Stimulated activated CD8-positive, alpha-beta memory T cell treated with anti-CD3 and anti-CD28 coated beads, Interleukin-2, amount 100 ng/mL, for 1 hour (primary cell): ENCODE results near the gene HOXD12.

Experiments
- DNase-seq, 2 donors: peaks; one replicate each; pipeline ENCODE4 v3.0.0-alpha.2; 2020; ENCODE audit warnings: low read depth in 2 of 2

Gene HOXD12

DNA sequence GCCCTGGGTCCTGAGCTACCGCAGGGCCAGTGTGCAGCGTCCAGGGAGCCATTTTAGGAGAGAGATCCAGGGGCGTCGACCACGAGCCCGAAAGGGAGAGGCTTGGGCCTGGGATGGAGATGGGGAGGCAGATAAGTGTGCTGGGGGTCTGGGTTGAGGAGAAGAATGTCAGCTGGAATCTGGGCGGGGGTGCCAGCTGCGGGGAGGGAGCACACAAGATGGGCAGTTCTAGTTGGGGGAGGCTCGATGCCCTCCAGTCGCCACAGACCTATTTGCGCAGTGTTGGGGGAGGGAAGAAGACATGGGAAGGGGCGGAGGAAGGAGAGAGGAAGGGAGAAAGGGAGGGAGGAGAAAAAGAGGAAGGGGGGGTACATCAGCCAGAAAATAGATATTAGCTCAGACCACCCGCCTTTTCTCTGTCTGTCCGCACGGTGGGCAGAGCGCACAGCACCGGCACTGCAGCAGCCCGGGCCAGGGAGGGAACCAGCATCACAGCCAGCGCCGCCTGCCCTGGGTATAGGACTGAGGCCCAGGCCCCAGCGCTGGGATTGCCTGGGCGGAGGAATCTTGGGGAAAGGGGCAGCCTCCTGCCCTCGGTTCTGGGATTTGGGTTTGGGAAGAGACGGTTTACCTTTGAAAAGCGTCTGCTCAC lies 5.6 kb downstream of the HOXD12 start:
- no peak for DNase-seq

DNA sequence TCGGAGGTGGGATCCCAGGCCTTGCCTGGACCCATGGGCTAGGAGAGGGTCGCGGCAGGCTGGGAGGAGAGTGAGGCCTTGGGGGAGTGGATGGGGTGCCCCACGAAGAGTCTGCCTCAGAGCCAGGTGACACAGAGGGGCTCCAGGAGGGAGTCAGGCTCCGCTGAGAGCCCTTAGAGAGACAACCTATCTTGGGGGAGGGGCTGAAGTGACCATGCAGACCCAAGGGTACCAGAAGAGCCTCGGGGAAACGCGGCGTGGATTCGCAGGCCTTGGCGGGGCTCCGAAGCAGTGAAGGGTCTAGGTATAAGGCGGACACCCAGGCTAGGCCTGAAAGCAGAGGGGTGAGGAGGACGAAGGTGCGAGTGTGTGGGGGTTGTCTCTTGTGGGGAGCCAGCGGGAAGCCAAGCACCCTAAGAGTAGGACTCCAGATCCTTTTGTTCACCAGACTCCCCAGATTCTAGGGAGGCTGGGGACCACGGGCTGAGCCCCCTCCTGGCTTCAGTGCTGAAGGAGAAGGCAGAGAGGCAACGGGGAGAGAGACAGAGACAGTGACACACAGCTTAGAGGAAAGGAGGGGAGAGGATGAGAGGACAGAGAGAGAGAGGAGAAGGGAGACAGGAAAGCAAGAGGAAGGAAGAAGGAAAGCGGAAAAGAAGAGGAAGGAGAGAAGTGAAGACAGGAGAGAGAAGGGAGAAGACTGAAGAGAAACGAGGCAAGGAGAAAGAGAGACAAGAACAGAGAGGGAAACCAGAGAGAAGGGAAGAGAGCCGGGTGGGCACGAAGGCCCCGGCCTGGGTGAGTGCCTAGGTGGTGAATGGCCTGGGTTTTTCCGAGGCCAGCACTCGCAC lies 6.4 kb downstream of the HOXD12 start:
- no peak for DNase-seq

DNA sequence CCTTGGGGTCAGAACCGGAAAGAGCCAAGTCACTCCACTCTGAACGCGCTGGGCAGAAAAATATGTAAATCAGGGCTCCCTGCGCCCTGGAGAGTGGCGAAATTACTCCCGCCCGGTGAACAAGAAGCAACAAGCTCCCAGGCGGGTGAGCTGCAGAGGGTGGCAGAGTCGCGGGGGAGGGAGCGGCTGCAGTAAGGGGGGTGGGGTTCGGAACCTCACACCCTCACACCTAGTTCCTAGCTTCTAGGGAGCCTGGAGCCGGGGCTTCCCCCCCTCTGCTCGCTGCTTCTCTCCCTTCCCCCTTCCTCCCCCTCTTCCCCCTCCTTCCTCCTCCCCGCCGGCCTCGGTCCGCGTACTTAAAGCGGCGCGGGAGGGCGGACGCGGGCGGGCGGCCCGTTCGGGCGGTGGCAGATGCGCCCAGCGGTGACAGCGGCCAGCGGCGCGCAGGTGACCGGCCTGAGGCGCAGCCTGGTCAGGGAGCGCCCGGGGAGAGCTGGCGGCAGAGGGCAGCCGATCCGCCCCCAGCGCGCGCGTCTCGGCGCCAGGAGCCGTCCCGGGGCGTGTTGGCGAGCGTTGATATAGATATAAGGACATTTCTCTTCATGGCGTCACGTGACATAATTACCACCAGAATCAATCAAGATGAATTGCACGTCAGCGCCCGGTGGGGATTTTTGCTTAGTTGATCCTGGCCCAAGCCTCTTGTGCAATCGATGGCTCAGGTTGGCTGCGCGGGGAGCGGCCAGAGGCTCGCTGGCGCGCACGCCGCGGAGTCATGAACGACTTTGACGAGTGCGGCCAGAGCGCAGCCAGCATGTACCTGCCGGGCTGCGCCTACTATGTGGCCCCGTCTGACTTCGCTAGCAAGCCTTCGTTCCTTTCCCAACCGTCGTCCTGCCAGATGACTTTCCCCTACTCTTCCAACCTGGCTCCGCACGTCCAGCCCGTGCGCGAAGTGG lies 7.3 kb downstream of the HOXD12 start, which contains the start of gene HOXD11:
HOXD11 (plus strand) TSS at position 700 of the 959 bp plus-strand sequence; CDS start at position 776, 76 bp downstream.
- no peak for DNase-seq

DNA sequence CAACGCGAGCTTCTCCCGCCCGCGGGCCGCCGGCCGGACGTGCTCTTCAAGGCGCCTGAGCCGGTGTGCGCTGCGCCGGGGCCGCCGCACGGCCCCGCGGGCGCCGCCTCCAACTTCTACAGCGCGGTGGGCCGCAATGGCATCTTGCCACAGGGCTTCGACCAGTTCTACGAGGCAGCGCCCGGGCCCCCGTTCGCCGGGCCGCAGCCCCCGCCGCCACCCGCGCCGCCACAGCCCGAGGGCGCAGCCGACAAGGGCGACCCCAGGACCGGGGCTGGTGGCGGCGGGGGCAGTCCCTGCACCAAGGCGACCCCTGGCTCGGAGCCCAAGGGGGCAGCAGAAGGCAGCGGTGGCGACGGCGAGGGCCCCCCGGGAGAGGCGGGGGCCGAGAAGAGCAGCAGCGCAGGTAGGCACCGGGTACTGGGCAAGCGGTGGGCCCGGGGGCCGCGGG lies 8.2 kb downstream of the HOXD12 start:
- no peak for DNase-seq

DNA sequence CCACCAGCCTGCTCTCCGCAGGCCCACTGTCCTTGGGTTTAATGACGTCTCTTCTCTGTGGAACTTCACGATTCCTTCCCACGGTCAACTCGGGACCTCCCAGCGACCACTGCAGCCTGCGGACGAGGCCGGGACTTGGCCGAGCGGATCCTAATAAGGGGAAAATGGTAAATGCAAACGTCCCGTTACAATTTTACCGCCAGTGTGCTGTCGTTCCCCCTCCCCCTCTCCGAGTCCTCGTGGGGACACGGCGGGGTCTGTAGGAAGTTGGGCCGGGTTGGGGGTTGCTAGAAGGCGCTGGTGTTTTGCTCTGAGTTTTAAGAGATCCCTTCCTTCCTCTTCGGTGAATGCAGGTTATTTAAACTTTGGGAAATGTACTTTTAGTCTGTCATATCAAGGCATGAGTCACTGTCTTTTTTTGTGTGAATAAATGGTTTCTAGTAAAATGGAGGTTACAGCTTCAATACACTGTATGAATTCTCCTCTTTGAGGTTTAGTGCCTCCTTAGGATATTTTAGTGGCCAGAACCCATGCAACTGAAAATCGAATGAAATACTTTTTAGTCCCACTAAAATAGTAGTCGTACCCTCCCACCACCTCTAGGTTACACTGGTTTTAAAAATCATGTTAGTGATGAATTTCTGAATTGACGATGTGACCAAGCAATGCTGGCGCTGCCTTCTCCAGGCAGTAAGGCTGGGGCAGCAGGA lies 9.8 kb downstream of the HOXD12 start:
- DNase-seq: no peak

DNA sequence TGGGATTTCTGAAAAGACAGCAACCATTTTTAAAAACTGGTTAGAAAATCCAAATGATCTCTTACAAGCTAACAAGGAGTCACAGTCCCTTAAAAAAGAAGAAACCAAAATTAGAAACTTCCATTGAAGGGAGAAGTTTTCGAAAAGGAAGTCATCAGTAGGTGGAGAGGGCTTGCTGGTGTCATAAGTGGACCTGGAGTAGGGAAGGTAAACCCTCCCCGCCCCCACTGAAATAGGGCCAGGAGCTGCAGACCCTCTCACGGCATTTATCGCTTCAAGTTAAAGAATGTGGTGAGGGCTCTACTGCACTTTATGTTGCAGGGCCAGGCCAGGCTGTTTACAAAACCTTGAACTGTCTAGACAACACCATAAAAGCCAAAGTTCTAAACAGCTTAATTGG lies 10.4 kb downstream of the HOXD12 start:
- no peak for DNase-seq

DNA sequence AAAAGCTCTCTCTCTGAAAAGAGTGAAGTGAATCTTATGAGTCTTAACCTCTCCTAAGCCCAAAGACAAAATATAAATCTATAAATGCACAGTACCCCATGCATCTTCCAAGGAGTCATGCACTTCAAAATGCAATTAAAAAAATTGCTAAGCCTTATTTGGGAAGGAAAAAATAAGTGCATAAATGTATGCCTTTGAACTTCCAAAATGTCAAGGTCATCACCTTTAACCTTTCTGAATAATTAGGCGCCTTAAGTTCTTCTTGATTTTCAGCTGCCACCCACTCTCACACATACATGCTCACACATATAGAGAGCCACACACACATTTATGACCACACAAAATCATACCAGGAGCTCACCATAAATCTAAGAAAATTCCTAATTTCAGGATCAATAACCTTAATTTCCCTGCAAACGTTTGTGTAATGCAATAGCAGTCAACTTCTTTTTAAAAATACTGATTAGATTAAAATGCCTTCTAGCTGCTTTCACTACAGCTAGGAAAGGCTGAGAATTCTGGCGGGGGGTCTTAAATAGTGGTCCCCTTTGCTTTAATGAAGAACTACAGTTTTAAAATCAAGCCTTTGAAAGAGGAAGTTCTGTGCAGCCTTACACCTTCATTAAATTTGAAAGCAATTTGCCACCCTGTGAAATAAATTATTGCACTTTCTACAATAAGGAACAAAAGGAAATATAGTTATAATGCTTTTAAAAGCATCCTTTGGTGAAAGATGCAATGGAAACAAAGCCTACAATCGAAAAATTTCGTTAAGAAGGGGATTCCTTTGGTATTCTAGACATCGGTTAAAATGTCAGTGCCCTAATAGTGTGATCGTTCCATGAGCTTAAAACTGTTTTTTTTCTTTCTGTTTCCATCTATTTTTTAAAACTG lies 11.1 kb downstream of the HOXD12 start:
- DNase-seq: no peak

DNA sequence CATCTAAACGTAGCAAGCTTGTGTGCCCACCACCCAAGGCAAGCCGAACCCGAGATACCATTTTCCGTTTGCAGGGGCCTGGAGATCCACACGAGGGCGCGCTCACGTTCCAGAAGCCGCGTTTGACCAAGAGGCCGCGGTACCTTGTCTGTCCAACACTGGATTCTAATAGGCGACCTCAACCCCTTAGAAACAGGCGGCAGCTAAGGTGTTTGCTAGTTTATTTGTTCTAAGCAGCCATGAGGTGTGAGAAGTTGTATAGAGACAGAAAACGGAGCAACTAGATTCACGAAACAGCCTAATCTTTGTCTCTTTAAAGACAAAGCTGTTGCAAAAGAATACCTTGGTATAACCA lies 11.7 kb downstream of the HOXD12 start:
- DNase-seq: no peak

DNA sequence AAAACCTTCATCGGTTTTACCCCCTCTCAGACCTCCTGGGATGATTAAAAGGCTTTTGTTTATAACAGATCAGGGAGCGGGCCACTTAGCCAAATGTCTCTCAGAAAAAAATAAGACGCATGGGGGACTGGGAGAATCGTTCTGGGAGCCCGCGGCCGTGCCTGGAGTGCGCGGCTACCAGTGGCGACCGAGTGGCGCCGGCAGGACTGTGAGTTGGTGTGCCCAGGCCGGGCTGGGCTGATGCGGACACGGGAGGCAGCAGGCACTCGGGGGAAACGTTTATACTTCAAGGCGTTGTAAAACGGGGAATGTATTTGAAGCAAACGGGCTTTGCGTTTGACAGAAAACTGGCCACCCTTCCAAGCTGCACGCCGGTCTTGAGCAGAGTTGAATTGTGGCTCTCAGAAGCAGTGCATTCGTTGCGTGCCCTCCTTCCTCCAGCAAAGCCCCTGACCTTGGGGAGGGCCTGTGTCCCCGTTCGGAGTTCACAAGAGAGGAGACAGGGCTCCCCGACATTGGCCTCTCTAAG lies 12.3 kb downstream of the HOXD12 start:
- DNase-seq: no peak

DNA sequence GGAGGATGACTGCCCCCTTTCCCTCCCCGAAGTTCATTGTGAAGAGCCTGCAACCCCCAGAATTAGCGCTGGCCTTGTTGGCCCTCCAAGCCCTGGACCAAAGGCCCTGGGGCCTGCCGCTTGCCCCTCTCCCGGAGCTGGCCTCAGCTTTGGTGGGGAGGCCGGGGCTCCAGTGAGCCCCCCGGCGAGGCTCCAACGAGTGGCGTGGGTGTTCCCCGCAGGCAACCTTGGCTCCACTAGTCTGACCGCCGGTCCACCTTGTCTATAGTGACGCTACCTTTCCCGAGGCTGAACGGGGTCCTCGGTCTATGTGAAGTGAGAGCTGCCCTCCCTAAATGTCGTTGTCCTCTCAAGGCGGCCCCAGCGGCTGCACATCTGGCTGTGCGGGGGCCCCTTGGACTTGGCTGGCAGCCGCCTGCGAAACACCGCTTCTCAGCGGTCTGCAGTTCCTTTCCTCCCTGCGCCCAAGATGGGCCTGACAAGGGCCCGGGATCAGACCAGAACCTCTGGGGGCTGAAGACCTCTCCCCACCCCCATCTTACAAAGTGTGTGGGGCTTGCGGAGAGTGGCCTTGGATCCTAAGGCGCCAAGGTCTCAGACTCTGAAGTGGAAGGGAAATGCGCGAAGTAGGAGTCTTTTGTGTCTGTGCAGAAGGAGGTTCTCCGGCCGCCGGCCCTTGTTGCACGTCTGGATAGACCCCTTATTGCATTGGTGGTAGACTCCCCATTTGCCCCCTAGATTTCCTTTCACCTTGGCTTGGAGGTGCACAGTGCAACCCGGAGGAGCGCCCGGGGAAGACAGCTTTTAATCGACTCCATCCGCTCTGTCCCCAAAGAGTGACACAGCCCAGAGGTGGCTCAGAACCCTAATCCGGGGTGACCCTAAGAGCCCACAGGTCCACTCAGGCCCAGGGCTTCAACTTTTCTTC lies 13.0 kb downstream of the HOXD12 start:
- no peak for DNase-seq

DNA sequence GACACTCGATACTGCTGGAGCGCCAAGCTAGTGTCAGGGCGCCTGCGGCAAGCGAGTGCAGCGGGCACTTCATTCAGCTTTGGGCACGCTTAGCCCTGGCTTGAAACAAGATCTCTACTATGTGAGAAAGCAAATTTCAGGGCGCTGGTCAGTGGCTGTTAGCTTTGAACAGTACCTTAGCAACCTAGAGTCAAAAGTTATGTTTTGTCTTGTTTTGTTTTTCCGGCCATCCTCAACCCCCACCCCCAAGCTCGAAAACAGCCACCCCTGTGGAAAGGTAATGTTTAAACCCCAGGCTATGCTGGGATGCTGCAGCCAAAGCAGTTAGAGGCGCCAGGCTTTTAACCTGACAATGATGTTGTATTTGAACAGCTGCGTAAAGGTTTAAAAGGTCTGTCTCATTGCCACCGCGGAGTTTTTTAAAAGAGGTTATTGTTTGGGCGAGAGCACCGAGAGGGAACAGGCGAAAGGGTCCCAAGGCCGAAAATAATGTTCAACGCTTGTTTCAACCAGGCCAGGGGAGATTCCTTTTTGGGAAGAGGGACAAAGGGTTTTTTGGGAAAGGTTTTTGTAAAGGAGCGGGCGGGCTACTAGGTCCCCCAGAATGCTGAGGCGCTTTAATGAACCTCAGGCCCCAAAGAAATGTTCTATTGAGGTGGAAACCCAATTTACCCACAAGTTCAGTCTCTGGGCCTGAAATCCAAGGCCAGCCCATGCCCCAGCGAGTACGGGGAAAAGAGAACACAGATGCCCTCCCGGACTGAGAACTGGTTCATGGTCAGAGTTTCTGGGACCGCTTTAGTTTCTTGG lies 14.7 kb downstream of the HOXD12 start:
- DNase-seq: no peak

DNA sequence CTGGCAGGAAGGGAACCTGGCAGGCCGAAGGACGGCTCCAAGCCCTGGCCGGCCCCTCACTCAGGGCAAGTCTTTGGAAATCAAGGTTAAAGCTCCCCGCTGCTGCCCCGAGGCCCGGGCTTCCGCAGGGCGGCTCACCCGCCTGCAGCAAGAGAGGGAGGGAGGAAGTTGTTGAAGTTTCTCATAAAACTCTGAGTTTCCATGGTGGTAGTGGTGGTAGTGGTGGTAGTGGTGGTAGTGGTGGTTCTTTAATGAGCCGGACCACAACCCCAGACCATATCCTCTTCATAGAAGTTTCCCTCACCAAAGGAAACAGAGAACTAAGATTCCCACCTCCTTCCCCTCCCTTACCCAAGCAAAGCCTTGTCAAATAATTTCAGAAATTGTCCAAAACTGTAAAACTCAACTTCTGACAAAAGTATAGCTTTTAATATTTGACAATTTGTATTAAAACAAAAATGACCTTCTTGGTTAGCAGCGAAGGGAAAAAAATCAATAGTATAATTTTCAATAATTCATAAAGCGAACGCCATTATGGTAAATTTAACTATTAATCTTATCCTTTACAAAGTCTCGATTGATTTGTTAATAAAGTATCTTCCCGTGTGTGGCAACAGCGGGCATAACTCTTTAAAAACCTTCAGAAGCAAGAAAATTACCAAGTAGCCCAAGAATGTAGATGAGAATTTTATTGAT lies 15.5 kb downstream of the HOXD12 start:
- DNase-seq: no peak

DNA sequence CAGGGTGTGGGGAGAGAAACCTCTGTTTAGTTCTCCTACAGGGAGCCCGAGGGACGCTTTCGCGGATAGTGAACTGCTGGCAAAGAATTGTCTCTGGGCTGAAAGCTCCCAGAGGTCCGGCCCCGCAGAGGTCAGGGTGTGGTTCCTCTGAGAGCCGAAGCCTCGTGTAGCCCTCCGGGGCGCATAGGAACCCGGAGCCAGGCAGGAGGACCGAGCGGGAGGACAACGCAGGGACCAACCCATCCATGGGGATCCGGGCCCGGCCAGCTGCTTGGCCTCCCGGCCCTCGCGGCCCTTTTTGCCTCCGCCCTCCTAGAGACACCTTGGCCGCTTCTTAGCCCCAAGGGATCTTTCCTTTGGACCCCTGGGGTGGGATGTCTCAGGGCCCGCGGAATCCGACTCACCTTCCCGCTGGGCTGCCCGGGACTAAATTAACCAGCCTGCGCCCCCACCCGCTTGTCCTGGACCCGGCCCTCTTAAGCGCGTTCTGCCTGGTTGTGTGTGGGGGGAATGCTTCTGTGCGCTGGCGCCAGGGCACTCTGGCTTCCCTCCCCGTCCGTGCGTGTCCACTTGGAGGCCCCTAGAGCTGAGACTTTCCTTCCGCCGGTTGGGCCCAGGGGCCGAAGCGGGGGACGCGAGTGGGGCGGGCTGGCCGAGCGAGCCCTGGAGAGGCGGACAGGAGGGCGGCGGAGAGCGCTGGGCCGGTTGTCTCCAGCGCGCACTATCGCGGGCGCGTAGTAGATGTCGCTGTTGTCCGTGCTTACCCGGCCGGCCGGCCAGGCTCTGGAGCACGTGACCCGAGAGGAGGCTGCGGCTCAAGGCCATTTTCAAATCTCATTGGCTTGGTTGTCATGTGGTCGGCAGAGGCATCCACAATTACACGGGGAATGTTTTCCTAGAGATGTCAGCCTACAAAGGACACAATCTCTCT lies 16.6 kb downstream of the HOXD12 start, which contains the start of gene HOXD10:
HOXD10 (plus strand) TSS at position 896 of the 931 bp plus-strand sequence. CDS start 56 bp downstream, outside the sequence.
- DNase-seq: no peak

DNA sequence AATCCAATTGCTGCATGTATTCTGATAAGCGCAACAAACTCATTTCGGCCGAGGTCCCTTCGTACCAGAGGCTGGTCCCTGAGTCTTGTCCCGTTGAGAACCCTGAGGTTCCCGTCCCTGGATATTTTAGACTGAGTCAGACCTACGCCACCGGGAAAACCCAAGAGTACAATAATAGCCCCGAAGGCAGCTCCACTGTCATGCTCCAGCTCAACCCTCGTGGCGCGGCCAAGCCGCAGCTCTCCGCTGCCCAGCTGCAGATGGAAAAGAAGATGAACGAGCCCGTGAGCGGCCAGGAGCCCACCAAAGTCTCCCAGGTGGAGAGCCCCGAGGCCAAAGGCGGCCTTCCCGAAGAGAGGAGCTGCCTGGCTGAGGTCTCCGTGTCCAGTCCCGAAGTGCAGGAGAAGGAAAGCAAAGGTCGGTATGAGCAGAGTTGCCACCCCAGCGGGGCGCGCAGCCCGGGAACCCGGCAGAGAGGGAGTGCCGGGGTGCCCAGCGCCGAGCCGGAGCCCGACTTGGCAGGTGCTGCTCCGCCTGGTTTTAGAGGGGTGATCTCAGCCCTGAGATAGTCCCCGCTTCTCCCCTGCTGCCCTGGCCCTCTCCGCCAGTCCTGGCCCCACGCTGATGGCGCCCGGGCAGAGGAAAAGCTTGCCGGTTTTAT lies 17.7 kb downstream of the HOXD12 start:
- no peak for DNase-seq

DNA sequence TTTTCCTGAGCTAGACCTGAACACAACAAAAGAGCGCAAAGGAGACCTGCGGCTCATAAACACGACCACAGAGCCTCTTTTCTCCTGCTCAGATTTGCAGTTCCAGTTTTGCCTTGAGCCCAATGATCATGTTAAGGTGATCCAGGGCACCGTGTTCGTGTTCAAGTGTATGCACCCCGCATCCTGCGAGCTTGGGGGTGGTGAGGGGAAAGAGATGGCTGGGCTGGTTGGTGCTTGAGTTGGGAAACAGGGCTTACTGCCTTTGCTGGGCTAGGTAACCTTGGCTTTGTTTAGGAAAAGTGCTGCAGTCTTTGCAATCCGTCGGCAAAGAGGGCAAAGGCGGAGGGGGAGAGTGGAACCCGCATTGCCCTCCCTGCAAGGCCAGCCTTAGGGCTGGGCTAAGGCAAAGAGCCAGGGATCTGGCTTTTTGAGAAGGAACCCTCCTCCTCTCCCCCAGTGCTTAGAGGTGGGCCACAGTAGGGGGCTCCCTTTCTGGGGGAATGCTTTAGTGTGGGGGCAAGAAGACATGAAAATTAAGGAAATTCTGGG lies 18.3 kb downstream of the HOXD12 start:
- DNase-seq: no peak
